ENCODE data around the gene RNF130. TPM values are rescaled to one million over a fixed set of nuclear protein-coding genes. Genes with fewer than 3 reads are reported as not detected.

Gene RNF130
- total RNA-seq, 1 donor from 2014 or later, result 29.8 TPM

GRCh38 chr5:180100621-180101450 is 29.3 kb upstream of the RNF130 start:
- H3K4me3 Mint-ChIP-seq (ENCODE audit: unreplicated experiment), result no peak overlapping the region
- FAIRE-seq, result no peak
- peaks cover 3% of the 10 kb centered on the region for H3K27me3 Mint-ChIP-seq (ENCODE audit: low read depth, unreplicated experiment)

GRCh38 chr5:180099733-180100611 is 28.4 kb upstream of the RNF130 start:
- Mint-ChIP-seq H3K4me3 (ENCODE audit: unreplicated experiment) (no peak overlapping the region), H3K4me1 (ENCODE audit: low read depth, unreplicated experiment) (peaks cover 7% of the 10 kb centered on the region), H3K27me3 (ENCODE audit: low read depth, unreplicated experiment) (peaks cover 3% of the 10 kb centered on the region), H3K36me3 (ENCODE audit: low read depth, unreplicated experiment) (peaks cover 5% of the 10 kb centered on the region), H3K27ac (ENCODE audit: unreplicated experiment) (no peak overlapping the region), H3K9me3 (ENCODE audit: unreplicated experiment) (peaks cover 9% of the 10 kb centered on the region)
- Histone ChIP-seq H3K9me3 (ENCODE audit: insufficient read depth, low read depth, low read length) (no peaks in the 10 kb centered on the region), H3K27ac (ENCODE audit: low read depth, low read length) (no peak overlapping the region), H3K27me3 (ENCODE audit: insufficient read depth, low read length) (no peaks in the 10 kb centered on the region), H3K4me2 (ENCODE audit: low read length) (no peak overlapping the region), H3K36me3 (ENCODE audit: insufficient read depth, low read length) (no peaks in the 10 kb centered on the region), H3K4me3 (ENCODE audit: insufficient read depth, low read depth, low read length) (no peak overlapping the region), H3K79me2 (ENCODE audit: insufficient read depth, low read length) (no peaks in the 10 kb centered on the region), H3K9ac (ENCODE audit: low read length) (no peak overlapping the region), H4K20me1 (ENCODE audit: insufficient read depth, low read length) (no peaks in the 10 kb centered on the region), H2AFZ (ENCODE audit: low read depth, low read length) (no peak overlapping the region), H3K4me1 (ENCODE audit: insufficient read depth, low read length) (no peaks in the 10 kb centered on the region)
- FAIRE-seq (no peak), DNase-seq (ENCODE audit: low read depth) (no peak)
- TF ChIP-seq EZH2 (IDR thresholded peaks at IDR 0.05; ENCODE audit: insufficient read depth, low read length) (no peak), CTCF (IDR thresholded peaks at IDR 0.05; ENCODE audit: insufficient read depth, low read depth, low read length) (no peak)

More at GRCh38 chr5:180100621-180101450, 29.3 kb upstream of the RNF130 start:
- no peak overlapping the region for H3K27ac ChIP-seq (ENCODE audit: low read depth, low read length)
- TF ChIP-seq CTCF (IDR thresholded peaks at IDR 0.05; ENCODE audit: insufficient read depth, low read depth, low read length), result no peak
- TF ChIP-seq EZH2 (IDR thresholded peaks at IDR 0.05; ENCODE audit: insufficient read depth, low read length), result no peak
- no peak overlapping the region for H2AFZ ChIP-seq (ENCODE audit: low read depth, low read length)
- H3K4me1 ChIP-seq (ENCODE audit: insufficient read depth, low read length), result no peaks in the 10 kb centered on the region
- Mint-ChIP-seq H3K4me1 (ENCODE audit: low read depth, unreplicated experiment) (no peaks in the 10 kb centered on the region), H3K9me3 (ENCODE audit: unreplicated experiment) (peaks cover 11% of the 10 kb centered on the region), H3K27ac (ENCODE audit: unreplicated experiment) (no peak overlapping the region), H3K36me3 (ENCODE audit: low read depth, unreplicated experiment) (peaks cover 5% of the 10 kb centered on the region)
- no peak overlapping the region for H3K4me3 ChIP-seq (ENCODE audit: insufficient read depth, low read depth, low read length)
- no peaks in the 10 kb centered on the region for H4K20me1 ChIP-seq (ENCODE audit: insufficient read depth, low read length)
- no peaks in the 10 kb centered on the region for H3K79me2 ChIP-seq (ENCODE audit: insufficient read depth, low read length)
- no peak overlapping the region for H3K9ac ChIP-seq (ENCODE audit: low read length)
- DNase-seq (ENCODE audit: low read depth), result no peak
- H3K36me3 ChIP-seq (ENCODE audit: insufficient read depth, low read length), result no peaks in the 10 kb centered on the region
- no peaks in the 10 kb centered on the region for H3K27me3 ChIP-seq (ENCODE audit: insufficient read depth, low read length)
- H3K9me3 ChIP-seq (ENCODE audit: insufficient read depth, low read depth, low read length), result peaks cover 2% of the 10 kb centered on the region
- no peak overlapping the region for H3K4me2 ChIP-seq (ENCODE audit: low read length)

All from astrocyte (in vitro differentiated cells and primary cell).